ENCODE measurements around the gene KRTAP10-8. TPM values are rescaled to one million over a fixed set of nuclear protein-coding genes. Genes with fewer than 3 reads are reported as not detected.
"Not testable (repeated sequence)": the region's sequence is repeated elsewhere in the genome, so short reads cannot be mapped to it uniquely, and the experiment has no call there.

KRTAP10-8 gene
- total RNA-seq, 1 donor from 2014 or later = not detected

- no peak for DNase-seq (ENCODE audit: low spot score)
- intact Hi-C loops (cut with DNase I) = no loop called here
Observed at GRCh38 chr21:44614961-44615391, 3.1 kb downstream of the KRTAP10-8 start.

- intact Hi-C loops (cut with DNase I) = no loop called here
- no peak for DNase-seq (ENCODE audit: low spot score)
Observed at GRCh38 chr21:44615466-44615865, 3.6 kb downstream of the KRTAP10-8 start.

GRCh38 chr21:44615911-44616590 is 4.2 kb downstream of the KRTAP10-8 start:
- intact Hi-C loops (cut with DNase I) = no loop called here
- no peak for DNase-seq (ENCODE audit: low spot score)

GRCh38 chr21:44616591-44616926 is 4.7 kb downstream of the KRTAP10-8 start:
- intact Hi-C loops (cut with DNase I) = no loop called here
- DNase-seq (ENCODE audit: low spot score) = no peak

GRCh38 chr21:44617071-44617501 is 5.2 kb downstream of the KRTAP10-8 start:
- no peak for DNase-seq (ENCODE audit: low spot score)
- intact Hi-C loops (cut with DNase I) = no loop called here

- DNase-seq (ENCODE audit: low spot score) = no peak
- intact Hi-C loops (cut with DNase I) = no loop called here
Observed at GRCh38 chr21:44618504-44618903, 6.6 kb downstream of the KRTAP10-8 start.

- intact Hi-C loops (cut with DNase I) = no loop called here
- no peak for DNase-seq (ENCODE audit: low spot score)
Observed at GRCh38 chr21:44618909-44619308, 7.0 kb downstream of the KRTAP10-8 start.

GRCh38 chr21:44619886-44620285 is 8.0 kb downstream of the KRTAP10-8 start:
- intact Hi-C loops (cut with DNase I) = no loop called here
- no peak for DNase-seq (ENCODE audit: low spot score)

GRCh38 chr21:44623575-44623974 is 11.7 kb downstream of the KRTAP10-8 start:
- intact Hi-C loops (cut with DNase I) = no loop called here
- DNase-seq (ENCODE audit: low spot score) = no peak

GRCh38 chr21:44625756-44626155 is 13.9 kb downstream of the KRTAP10-8 start:
- intact Hi-C loops (cut with DNase I) = no loop called here
- no peak for DNase-seq (ENCODE audit: low spot score)

- no peak for DNase-seq (ENCODE audit: low spot score)
- intact Hi-C loops (cut with DNase I) = no loop called here
Observed at GRCh38 chr21:44626262-44626661, 14.4 kb downstream of the KRTAP10-8 start.

- no peak for DNase-seq (ENCODE audit: low spot score)
- intact Hi-C loops (cut with DNase I) = no loop called here
Observed at GRCh38 chr21:44626673-44627143, 14.8 kb downstream of the KRTAP10-8 start, which contains the start of gene KRTAP10-9. Gene KRTAP10-9 (plus strand): TSS chr21:44627093. CDS start chr21:44627172, 79 bp downstream.

GRCh38 chr21:44627181-44627822 is 15.4 kb downstream of the KRTAP10-8 start:
- DNase-seq (ENCODE audit: low spot score); intact Hi-C loops (cut with DNase I): not testable (repeated sequence)

GRCh38 chr21:44627831-44628233 is 16.0 kb downstream of the KRTAP10-8 start:
- intact Hi-C loops (cut with DNase I) = not testable (repeated sequence)

GRCh38 chr21:44628707-44629391 is 17.0 kb downstream of the KRTAP10-8 start:
- no peak for DNase-seq (ENCODE audit: low spot score)
- intact Hi-C loops (cut with DNase I) = no loop called here

More at GRCh38 chr21:44627831-44628233, 16.0 kb downstream of the KRTAP10-8 start:
- not testable (repeated sequence) for DNase-seq (ENCODE audit: low spot score)

- intact Hi-C loops (cut with DNase I) = no loop called here
- no peak for DNase-seq (ENCODE audit: low spot score)
Observed at GRCh38 chr21:44630440-44630839, 18.6 kb downstream of the KRTAP10-8 start.

GRCh38 chr21:44632067-44632466 is 20.2 kb downstream of the KRTAP10-8 start:
- intact Hi-C loops (cut with DNase I) = no loop called here
- no peak for DNase-seq (ENCODE audit: low spot score)

- intact Hi-C loops (cut with DNase I) = no loop called here
- no peak for DNase-seq (ENCODE audit: low spot score)
Observed at GRCh38 chr21:44636209-44637017, 24.5 kb downstream of the KRTAP10-8 start.

GRCh38 chr21:44637018-44637850 is 25.4 kb downstream of the KRTAP10-8 start, which contains the start of gene KRTAP10-10:
Gene KRTAP10-10 (plus strand): TSS chr21:44637356. CDS start chr21:44637418, 62 bp downstream.
- no peak for DNase-seq (ENCODE audit: low spot score)
- intact Hi-C loops (cut with DNase I) = no loop called here
